ENCODE results near the gene TMEM9. TPM values are rescaled to one million over a fixed set of nuclear protein-coding genes. Genes with fewer than 3 reads are reported as not detected.
A peak's percentile ranks its signal among the peaks of the same experiment; 100 is the strongest.

Gene TMEM9
- total RNA-seq, 2 donors from 2014 or later = 41.8 to 63.4 TPM

GRCh38 chr1:201114245-201115131 is 39.8 kb downstream of the TMEM9 start:
- no peaks in the 10 kb centered on the region for H3K27me3 ChIP-seq
- no peak overlapping the region for H3K27ac ChIP-seq
- peak; percentile 92 for DNase-seq (ENCODE audit: low spot score)
- no peaks in the 10 kb centered on the region for H3K9me3 ChIP-seq
- peak overlapping the region; percentile 34 to 49 for H3K4me3 ChIP-seq
- H3K36me3 ChIP-seq = no peaks in the 10 kb centered on the region
- H3K4me1 ChIP-seq = peaks cover 0 to 8% of the 10 kb centered on the region in 2 donors
- peak; percentile 81 to 87 for TF ChIP-seq CTCF (IDR thresholded peaks at IDR 0.05)

- H3K27ac ChIP-seq = no peak overlapping the region
- TF ChIP-seq CTCF (IDR thresholded peaks at IDR 0.05) = no peak
- H3K4me3 ChIP-seq = peak overlapping the region in 1 of 2 donors; percentile 49
- H3K27me3 ChIP-seq = no peaks in the 10 kb centered on the region
- H3K4me1 ChIP-seq = peaks cover 0 to 8% of the 10 kb centered on the region in 2 donors
- H3K36me3 ChIP-seq = no peaks in the 10 kb centered on the region
- no peaks in the 10 kb centered on the region for H3K9me3 ChIP-seq
- DNase-seq (ENCODE audit: low spot score) = no peak
These were observed 40.6 kb downstream of the TMEM9 start for GRCh38 chr1:201113451-201114244.

GRCh38 chr1:201112926-201113325 is 41.3 kb downstream of the TMEM9 start:
- Histone ChIP-seq H3K9me3 (no peaks in the 10 kb centered on the region), H3K4me3 (no peak overlapping the region), H3K27me3 (no peaks in the 10 kb centered on the region), H3K27ac (no peak overlapping the region), H3K36me3 (no peaks in the 10 kb centered on the region), H3K4me1 (peaks cover 0 to 8% of the 10 kb centered on the region in 2 donors)
- no peak for DNase-seq (ENCODE audit: low spot score)
- no peak for TF ChIP-seq CTCF (IDR thresholded peaks at IDR 0.05)

GRCh38 chr1:201112173-201112731 is 42.0 kb downstream of the TMEM9 start, which contains the start of gene CACNA1S:
Gene CACNA1S (minus strand): TSS chr1:201112426. CDS start chr1:201112339, 87 bp downstream.
- no peak within 1 kb of the TSS for H3K27ac ChIP-seq

More at GRCh38 chr1:201112173-201112731, 42.0 kb downstream of the TMEM9 start, which contains the start of gene CACNA1S:
- Histone ChIP-seq H3K9me3 (no peaks in the 10 kb centered on the region), H3K36me3 (no peaks in the 10 kb centered on the region), H3K27me3 (no peaks in the 10 kb centered on the region), H3K4me1 (peaks cover 0 to 8% of the 10 kb centered on the region in 2 donors), H3K4me3 (no peak within 1 kb of the TSS)
- TF ChIP-seq CTCF (IDR thresholded peaks at IDR 0.05) = no peak
- no peak for DNase-seq (ENCODE audit: low spot score)
